Activated CD8-positive, alpha-beta memory T cell treated with anti-CD3 and anti-CD28 coated beads for 48 hours (primary cell): ENCODE measurements around the gene CCNI.

ENCODE experiments used
- DNase-seq, 3 experiments: peaks; one replicate each; pipeline ENCODE4 v3.0.0-alpha.2; 2020; ENCODE audit warnings: low read depth in 2 of 3, low spot score in 2 of 3

Gene CCNI

GRCh38 chr4:77007358-77008230, 68.2 kb downstream of the CCNI start:
- no peak for DNase-seq

DNA sequence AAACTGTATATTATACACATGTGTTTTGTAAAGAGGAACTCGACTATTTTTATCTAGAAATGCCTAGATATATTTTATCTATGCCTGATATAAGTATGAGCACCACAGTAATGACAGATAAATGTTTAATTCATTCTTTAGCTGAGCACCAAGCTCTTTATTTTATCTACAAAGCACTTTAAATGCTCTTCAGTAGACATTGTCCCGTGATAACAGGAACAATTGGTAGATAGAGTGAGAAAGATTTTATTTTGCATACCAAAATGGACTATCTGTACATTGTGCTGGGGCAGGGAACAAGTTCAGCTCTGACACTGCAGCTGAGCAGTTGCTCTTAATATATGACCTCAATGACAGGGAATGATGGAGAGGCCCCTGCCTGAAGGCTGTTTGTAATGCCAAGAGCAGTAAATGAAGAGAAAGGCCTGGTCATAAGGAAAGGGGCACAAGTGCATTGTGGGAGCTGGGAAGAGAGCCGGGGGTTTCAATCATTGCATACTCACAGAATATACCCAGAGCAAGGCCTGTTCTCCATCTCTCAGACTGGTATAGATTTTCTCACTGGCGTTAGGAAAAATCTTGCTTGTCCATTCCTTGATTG, 68.9 kb downstream of the CCNI start:
- no peak for DNase-seq

DNA sequence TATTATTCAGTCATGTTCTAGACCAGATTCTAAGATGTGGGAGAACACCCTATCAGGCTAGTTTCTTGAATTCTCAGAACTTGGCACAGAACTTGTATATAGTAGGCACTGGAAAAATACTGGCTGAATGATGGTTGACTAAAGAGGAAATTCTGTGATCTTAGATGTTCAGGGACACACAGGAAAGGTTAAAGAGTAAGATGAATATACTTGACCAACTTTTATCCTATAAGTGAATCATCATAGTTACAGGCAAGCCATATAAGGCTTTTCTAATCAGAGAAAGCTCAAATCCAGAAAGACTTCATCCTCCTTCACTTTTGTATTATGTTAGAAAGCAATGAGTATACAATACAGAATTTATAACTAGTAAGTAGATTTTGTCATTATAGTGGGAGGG, 72.4 kb downstream of the CCNI start:
- no peak for DNase-seq

DNA sequence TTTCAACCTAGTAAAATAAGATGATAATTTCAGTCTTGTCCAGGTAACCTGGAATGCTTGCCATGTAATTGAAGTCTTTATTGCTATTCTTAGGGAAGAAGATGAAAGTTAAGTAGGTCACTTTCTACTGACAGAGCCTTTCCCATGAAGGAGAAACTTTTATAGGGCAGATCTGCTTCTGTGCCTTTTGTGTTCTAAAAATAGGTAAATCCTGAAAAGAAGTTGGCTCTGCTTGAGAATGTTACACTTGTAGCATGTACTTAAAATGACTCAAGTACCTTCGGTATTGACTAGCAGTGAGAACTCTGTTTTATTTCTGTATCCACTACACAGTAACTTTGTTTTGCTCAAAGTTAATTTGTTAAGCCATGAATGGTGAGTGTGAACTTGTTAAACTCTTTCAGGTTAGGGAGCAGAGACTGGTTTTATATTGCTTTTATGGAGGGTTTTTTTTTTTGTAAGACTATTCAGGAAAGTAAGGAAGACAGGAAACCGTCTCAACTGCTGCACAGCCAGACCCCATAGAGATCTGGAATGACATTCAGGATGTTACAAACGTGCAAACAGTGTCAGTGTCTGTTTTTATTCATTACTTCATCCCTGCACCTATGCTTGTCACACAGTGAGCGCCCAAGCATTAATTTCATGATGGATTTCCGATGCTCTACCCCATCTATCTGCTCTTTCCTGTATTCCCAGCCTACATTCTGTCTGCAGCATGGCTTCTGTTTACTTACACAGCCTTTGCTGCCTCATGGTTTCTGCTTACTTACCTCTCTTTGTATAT, 73.3 kb downstream of the CCNI start:
- no peak for DNase-seq

- no peak for DNase-seq
Measured at GRCh38 chr4:77001907-77002306, 73.9 kb downstream of the CCNI start.

GRCh38 chr4:76998251-76998901, 77.4 kb downstream of the CCNI start:
- DNase-seq = no peak

DNA sequence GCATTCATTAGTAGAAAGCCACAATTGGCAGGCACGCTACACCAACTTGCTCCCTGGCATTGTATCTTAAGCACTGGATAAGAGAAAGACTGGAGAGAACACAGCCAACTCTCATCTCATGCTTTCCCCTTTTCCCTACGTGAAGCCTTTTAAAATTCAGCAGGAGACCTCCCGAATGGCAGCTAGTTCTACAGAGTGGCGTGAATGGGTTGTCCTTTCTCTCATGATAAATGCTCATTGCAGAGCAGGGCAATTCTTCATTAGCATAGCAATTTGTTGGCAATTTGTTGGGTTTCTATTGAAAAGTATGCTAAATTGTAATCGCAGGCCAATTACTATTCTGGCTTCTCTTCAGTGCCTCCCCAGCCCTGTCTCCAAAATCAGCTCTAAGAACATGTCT, 78.3 kb downstream of the CCNI start:
- no peak for DNase-seq
